H1 (cell line): ENCODE data around the gene PYY.

Experiments
- E2F6 ChIP-seq: IDR thresholded peaks from 2 replicates; pipeline ENCODE4 v1.6.1; 2012; ENCODE audit warnings: inconsistent platforms
- TAF1 ChIP-seq: IDR thresholded peaks from 2 replicates; pipeline ENCODE4 v1.6.1; 2011; ENCODE audit warnings: mild to moderate bottlenecking, low read depth, low read length
- TF ChIP-seq, protein P1 (sequence below), 3 experiments: IDR thresholded peaks; 1 replicate in 2 of 3; 2 replicates in 1 of 3; pipeline versions ENCODE4 v1.5.1 to v1.6.1; 2011; ENCODE audit warnings: low read length in 3 of 3, mild to moderate bottlenecking in 3 of 3, inconsistent platforms in 2 of 3, low read depth in 1 of 3, moderate library complexity in 1 of 3; ENCODE audit not compliant: insufficient read depth in 1 of 3; ENCODE audit errors: control extremely low read depth in 1 of 3

- TF ChIP-seq E2F6, result no peak
- TF ChIP-seq TAF1, result no peak
- TF ChIP-seq, protein P1, sequence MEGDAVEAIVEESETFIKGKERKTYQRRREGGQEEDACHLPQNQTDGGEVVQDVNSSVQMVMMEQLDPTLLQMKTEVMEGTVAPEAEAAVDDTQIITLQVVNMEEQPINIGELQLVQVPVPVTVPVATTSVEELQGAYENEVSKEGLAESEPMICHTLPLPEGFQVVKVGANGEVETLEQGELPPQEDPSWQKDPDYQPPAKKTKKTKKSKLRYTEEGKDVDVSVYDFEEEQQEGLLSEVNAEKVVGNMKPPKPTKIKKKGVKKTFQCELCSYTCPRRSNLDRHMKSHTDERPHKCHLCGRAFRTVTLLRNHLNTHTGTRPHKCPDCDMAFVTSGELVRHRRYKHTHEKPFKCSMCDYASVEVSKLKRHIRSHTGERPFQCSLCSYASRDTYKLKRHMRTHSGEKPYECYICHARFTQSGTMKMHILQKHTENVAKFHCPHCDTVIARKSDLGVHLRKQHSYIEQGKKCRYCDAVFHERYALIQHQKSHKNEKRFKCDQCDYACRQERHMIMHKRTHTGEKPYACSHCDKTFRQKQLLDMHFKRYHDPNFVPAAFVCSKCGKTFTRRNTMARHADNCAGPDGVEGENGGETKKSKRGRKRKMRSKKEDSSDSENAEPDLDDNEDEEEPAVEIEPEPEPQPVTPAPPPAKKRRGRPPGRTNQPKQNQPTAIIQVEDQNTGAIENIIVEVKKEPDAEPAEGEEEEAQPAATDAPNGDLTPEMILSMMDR (IDR thresholded peaks at IDR 0.05; ENCODE audit: control extremely low read depth in 1 of 3, insufficient read depth in 1 of 3, low read depth in 1 of 3, low read length in 3 of 3), result no peak
Observed at GRCh38 chr17:43975898-43976297, 22.2 kb upstream of the PYY start.
